NCI-H82 (cell line): ENCODE results near the gene CAMK2A.
A peak's percentile ranks its signal among the peaks of the same experiment; 100 is the strongest.
"Not testable (repeated sequence)": the region's sequence is repeated elsewhere in the genome, so short reads cannot be mapped to it uniquely, and the experiment has no call there.

Experiments used
- DNase-seq: peaks from one replicate; lab custom pipeline; 2025; lab: John Stamatoyannopoulos, UW

Gene CAMK2A

DNA sequence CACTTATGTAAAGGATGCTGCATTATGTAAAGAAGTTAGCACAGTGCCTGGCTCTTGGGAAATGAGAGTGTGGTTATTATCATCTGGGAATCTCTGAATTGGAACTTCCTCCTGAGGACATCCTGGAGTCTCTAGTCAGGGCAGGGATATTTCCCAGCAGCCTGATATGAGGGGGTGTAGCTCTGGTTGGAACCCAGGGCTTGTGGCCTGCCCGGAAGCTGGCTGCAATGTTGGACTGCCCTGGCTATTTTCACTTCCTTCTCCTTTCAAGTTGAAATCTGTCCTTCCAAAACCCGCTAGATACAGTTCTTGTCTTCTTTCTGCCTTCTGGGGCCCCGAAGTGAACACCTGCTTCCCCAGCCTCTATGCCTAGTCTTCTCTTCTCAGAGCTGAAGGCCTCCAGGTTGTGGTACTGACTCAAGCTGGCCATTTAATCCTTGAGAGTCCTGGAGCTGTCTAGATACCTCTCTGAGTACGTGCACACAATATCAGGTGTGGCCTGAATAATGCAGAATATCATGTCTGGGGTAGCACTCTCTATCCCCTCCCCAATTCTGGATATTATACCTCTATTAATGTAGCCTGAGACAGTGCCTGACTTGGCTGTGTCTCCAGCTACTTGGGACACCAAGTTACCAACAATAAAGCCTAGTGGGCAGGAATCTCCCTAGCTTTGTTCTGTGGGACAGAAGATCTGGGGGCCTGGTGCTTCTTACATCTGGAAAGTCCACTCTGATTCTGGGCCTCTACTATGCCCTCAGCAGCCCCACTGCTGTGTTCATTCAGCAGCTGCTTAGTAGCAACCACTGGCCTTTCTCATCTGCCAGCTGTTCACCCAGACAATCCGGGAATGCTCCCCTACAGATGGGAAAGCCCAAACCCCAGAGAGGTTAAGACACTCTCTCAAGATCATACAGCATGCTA lies 54.7 kb downstream of the CAMK2A start:
- peak; percentile 64 for DNase-seq

GRCh38 chr5:150233706-150234105 lies 55.9 kb downstream of the CAMK2A start:
- not testable (repeated sequence) for DNase-seq

- no peak for DNase-seq
Measured at GRCh38 chr5:150230842-150231241, 58.7 kb downstream of the CAMK2A start.

- DNase-seq = no peak
Measured at GRCh38 chr5:150229571-150229970, 60.0 kb downstream of the CAMK2A start.

GRCh38 chr5:150227606-150228273 lies 61.8 kb downstream of the CAMK2A start:
- no peak for DNase-seq

GRCh38 chr5:150227036-150227435 lies 62.5 kb downstream of the CAMK2A start:
- DNase-seq = no peak

- DNase-seq = no peak
Measured at GRCh38 chr5:150224483-150225027, 65.0 kb downstream of the CAMK2A start.

DNA sequence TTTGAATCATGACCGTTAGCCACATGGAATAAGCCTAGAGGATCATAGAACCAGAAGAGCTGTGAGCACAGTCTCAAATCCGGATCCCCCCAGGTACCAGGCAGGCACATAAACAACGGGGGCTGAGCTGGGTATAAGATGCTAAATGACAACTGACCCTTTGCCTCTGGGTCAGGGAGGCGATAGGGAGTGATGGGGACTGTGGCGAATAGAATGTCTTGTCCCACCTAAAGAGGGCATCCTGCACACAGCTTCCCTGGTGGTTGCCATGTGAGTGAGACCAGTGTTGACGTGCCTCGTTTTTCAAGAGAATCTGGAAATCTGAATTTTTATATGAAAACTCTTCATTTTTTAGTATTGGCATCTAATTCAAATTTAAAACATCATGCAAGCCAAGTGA lies 66.1 kb downstream of the CAMK2A start:
- DNase-seq = no peak

GRCh38 chr5:150222906-150223305 lies 66.7 kb downstream of the CAMK2A start:
- DNase-seq = no peak

DNA sequence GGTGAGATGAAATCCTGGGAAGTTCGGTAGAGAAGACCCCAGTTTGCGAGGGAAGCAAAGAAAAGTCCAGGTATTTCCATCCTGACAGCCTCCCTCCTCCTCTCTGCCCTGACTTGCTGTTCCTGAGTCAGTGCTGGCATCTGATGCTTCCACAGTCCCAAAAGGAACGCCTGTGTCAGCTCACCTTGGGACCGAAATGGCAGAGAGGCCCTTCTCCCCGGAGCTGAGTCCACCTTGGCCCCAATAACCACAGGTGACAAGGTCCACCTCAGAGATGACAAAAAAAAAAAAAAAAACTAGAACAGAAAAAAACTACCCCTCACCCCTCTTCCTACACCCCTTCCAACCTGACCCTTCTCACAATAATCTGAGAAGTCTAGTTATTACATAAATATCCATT lies 68.1 kb downstream of the CAMK2A start:
- no peak for DNase-seq

DNA sequence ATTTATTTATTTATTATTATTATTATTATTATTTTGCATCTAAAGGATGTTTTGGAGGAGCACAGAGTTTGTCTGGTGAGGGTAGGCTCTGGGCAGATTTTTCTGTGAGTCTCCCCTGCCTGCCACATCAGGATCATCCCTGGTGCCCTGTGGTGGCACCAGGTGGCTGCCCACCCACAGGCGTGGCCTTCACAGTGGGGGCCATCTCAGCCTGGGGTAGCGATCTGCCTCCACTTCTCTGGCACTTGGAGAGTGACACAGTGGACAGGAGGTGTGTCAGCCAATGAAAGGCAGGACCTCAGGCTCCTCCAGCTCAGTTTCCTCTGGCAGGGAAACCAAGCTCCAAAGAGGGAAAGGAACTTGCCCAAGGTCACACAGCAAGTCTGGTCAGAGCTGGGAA lies 69.7 kb downstream of the CAMK2A start:
- DNase-seq = no peak

DNA sequence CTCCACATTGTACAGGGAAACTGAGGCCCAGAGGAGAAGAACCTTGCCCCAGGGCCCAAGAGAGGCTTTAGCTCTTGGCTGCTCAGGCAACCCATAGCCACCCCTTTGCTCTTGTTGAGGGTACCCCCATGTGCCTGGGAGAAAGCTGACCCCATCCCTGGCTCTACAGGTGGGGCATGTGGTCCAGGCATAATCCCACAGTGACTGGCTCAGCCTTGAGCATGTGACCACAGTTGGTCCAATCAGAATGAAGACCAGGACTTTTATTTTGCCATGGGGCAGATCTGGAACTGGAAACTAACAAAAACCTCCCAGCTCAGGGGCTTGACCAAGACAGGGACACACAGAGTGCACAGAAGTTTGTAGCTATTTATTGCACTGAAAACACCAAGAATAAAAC lies 70.4 kb downstream of the CAMK2A start:
- peak; percentile 35 for DNase-seq

DNA sequence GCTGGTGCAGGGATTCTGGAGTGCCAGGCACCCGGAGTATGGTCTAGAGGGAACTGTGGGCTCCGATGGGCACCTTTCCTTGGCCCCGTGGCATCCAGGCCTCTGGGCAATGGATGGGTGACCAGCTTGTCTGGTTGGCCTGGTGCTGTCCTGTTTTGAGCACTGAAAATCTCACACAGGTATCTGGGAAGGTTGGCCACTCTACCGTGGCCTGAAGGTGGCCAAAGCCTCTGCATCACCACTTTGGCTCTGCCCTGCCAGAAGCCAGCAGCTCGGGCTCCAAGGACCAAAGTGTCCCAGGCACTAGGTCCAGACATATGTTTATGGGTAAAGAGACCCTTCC lies 70.9 kb downstream of the CAMK2A start:
- DNase-seq = no peak

- peak; percentile 84 for DNase-seq
Measured at GRCh38 chr5:150217873-150218692, 71.5 kb downstream of the CAMK2A start.

GRCh38 chr5:150217038-150217437 lies 72.5 kb downstream of the CAMK2A start:
- no peak for DNase-seq

- DNase-seq = peak; percentile 35
Measured at GRCh38 chr5:150215979-150216944, 73.3 kb downstream of the CAMK2A start.

DNA sequence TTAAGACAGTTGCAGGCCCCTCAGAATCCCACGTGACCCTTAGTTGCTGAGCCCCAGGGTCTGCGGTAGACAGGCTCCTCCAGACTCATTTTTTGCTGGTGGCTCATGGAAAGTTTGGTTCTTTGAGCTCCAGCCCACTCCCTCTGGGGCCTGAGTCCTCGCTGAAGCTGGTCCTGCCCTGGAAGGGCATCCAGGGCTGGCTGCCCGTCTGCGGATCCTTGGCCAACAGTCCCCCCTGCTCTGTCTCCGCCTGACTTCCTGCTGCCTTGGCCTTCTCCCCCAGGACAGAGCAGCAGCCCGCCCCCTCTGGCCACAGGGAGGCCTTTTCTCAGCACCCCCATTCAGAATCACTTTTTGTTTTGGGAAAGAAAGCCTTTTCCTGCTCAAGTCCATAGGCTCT lies 75.3 kb downstream of the CAMK2A start:
- no peak for DNase-seq

- no peak for DNase-seq
Measured at GRCh38 chr5:150213530-150213929, 76.0 kb downstream of the CAMK2A start.

DNA sequence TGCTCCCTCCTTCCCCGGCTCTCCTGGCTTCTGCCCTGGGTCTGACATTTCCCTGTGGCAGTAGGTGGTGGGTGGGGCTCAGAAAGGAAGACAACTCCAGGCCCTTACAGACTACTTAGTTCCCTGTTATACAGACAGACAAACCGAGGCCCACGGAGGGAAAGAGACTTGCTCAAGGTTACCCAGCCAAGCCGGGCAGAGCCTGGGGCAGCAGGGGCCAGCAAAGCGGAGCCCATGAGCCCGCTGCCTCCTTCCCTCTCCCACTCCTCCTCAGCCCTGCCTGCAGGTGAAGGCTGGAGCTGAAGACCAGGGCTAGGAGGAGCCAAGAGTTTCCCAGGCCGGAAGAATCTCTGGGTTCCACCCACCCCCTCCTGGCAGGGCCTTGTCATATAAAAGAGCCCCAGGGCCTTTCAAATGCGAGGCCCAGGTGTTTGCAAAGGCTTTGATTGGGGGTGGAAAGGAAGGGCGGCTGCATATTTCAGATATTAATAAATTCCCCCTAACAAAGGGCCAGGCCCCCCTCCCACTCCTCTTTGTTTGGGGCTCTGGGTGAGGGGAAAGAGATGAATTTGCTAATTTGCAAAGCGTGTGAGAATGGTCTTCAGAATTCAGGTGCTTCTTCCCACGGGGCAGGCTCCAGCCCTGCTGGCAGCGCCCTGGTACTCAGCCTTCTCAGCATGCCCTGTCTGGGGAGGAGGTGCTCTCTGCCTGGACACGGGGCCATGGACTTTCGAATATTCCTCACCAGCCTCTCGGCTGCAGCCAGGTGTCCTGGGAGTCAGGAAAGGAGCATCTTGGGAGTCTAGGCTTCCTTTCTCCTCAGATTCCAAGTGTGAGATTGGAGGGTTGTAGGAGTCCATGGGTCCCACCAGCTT lies 78.2 kb downstream of the CAMK2A start:
- no peak for DNase-seq

DNA sequence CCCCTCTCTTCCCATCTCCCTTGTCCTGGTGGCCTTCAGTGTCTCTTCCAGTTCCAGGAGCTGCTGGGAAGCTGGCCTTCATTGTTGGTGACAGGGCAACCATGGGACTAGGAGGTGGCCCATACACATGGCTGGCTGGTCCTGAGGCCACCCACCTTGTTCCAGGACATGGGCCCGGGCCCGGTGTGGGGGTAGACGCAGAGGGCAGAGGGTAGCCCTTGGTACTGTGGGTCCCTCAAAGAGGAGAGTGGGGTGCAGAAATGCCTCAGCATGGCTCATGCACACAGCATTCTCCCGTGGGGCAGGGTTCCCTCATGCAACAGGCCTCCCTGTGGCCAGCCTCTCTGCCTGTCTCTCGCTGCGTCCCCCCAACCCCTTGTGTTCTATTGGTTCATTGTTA lies 78.9 kb downstream of the CAMK2A start:
- no peak for DNase-seq
